HEK293 (cell line): ENCODE results near the gene SHC4.

Source experiments
- CTCF ChIA-PET: fragments of 350-600 bp; formaldehyde crosslinking; extraction: SDS; loops from one replicate; lab custom pipeline; 2021; ENCODE audit warnings: antibody characterized with exemption; lab: Yijun Ruan, JAX
- POLR2A ChIA-PET: fragments of 300-600 bp; formaldehyde crosslinking; extraction: SDS; loops from one replicate; lab custom pipeline; 2020; ENCODE audit warnings: antibody characterized with exemption, inconsistent platforms; lab: Yijun Ruan, JAX
- H3K27ac ChIP-seq: fragments of 200-500 bp; sonication (Bioruptor generic); 2 replicates; pipeline ENCODE4 v1.5.1; 2014; ENCODE audit warnings: low read depth, low read length, control low read depth, inconsistent platforms; ENCODE audit errors: extremely low read depth
- H3K36me3 ChIP-seq, 2 experiments: fragments of 200-500 bp in 1 of 2; sonication (Bioruptor generic) in 1 of 2; 1 replicate in 1 of 2; 2 replicates in 1 of 2; pipeline ENCODE4 v1.5.1; 2014 to 2017; ENCODE audit warnings: inconsistent platforms in 2 of 2, low read length in 2 of 2; ENCODE audit not compliant: control insufficient read depth in 2 of 2, insufficient read depth in 1 of 2
- H3K4me1 ChIP-seq: fragments of 200-500 bp; sonication (Bioruptor generic); 2 replicates; pipeline ENCODE4 v1.5.1; 2014; ENCODE audit warnings: mild to moderate bottlenecking, low read length, inconsistent platforms; ENCODE audit not compliant: control insufficient read depth, insufficient read depth
- H3K4me3 ChIP-seq: 2 replicates; pipeline ENCODE4 v1.5.1; 2011; ENCODE audit warnings: low read depth, mild to moderate bottlenecking, control low read depth, low read length, moderate library complexity
- H3K9me3 ChIP-seq: fragments of 200-500 bp; sonication (Bioruptor generic); 2 replicates; pipeline ENCODE4 v1.5.1; 2014; ENCODE audit warnings: low read depth, low read length, inconsistent platforms; ENCODE audit not compliant: control insufficient read depth, insufficient read depth
- BCL6B ChIP-seq: fragments of 450-650 bp; formaldehyde crosslinking; IDR thresholded peaks from 2 replicates; pipeline ENCODE4 v1.5.1; 2017; ENCODE audit warnings: missing biosample characterization, missing genetic modification characterization
- FEZF1 ChIP-seq: fragments of 450-650 bp; formaldehyde crosslinking; IDR thresholded peaks from 2 replicates; pipeline ENCODE4 v1.5.1; 2016; ENCODE audit warnings: missing biosample characterization, missing genetic modification characterization
- PRDM6 ChIP-seq: fragments of 450-650 bp; formaldehyde crosslinking; IDR thresholded peaks from 2 replicates; pipeline ENCODE4 v1.5.1; 2017; ENCODE audit warnings: missing biosample characterization, missing genetic modification characterization
- SCRT1 ChIP-seq: fragments of 450-650 bp; formaldehyde crosslinking; IDR thresholded peaks from 2 replicates; pipeline ENCODE4 v1.5.1; 2016; ENCODE audit warnings: missing biosample characterization, missing genetic modification characterization, borderline replicate concordance
- ZBTB44 ChIP-seq: fragments of 450-650 bp; IDR thresholded peaks from 2 replicates; pipeline ENCODE4 v1.5.1; 2018; ENCODE audit warnings: missing biosample characterization, mild to moderate bottlenecking, missing genetic modification characterization
- ZNF26 ChIP-seq: fragments of 450-650 bp; formaldehyde crosslinking; IDR thresholded peaks from 2 replicates; pipeline ENCODE4 v1.5.1; 2016; ENCODE audit warnings: missing biosample characterization, missing genetic modification characterization
- ZNF266 ChIP-seq: fragments of 450-650 bp; formaldehyde crosslinking; IDR thresholded peaks from 2 replicates; pipeline ENCODE4 v1.5.1; 2016; ENCODE audit warnings: missing biosample characterization, missing genetic modification characterization, low read depth
- ZNF433 ChIP-seq: fragments of 450-650 bp; formaldehyde crosslinking; IDR thresholded peaks from 2 replicates; pipeline ENCODE4 v1.5.1; 2016; ENCODE audit warnings: missing biosample characterization, missing genetic modification characterization, low read depth
- ZNF549 ChIP-seq: fragments of 450-650 bp; IDR thresholded peaks from 2 replicates; pipeline ENCODE4 v1.5.1; 2018; ENCODE audit warnings: missing biosample characterization, missing genetic modification characterization, mild to moderate bottlenecking, inconsistent platforms, moderate library complexity
- ZNF639 ChIP-seq: fragments of 450-650 bp; formaldehyde crosslinking; IDR thresholded peaks from 2 replicates; pipeline ENCODE4 v1.5.1; 2016; ENCODE audit warnings: missing biosample characterization, missing genetic modification characterization
- ZNF664 ChIP-seq: fragments of 450-650 bp; formaldehyde crosslinking; IDR thresholded peaks from 2 replicates; pipeline ENCODE4 v1.5.1; 2016; ENCODE audit warnings: missing biosample characterization, missing genetic modification characterization
- ZSCAN30 ChIP-seq: fragments of 450-650 bp; IDR thresholded peaks from 2 replicates; pipeline ENCODE4 v1.5.1; 2018; ENCODE audit warnings: missing biosample characterization, mild to moderate bottlenecking, missing genetic modification characterization, moderate library complexity

The SHC4 gene

GRCh38 chr15:48777645-48778330 lies 185.9 kb downstream of the SHC4 start:
- TF ChIP-seq ZNF433 (no peak), SCRT1 (tag by site-specific recombination) (peak; percentile 41; the same call in 1 of the 2 replicates), FEZF1 (tag by site-specific recombination) (peak; percentile 91), PRDM6 (tag by site-specific recombination) (peak; percentile 34; the same call in 1 of the 2 replicates), ZSCAN30 (0 out of 2 replicates have a peak, but pooled peaks have one; percentile 16), ZBTB44 (tag by site-specific recombination) (peak; percentile 80), ZNF549 (tag by site-specific recombination) (peak; percentile 57; the same call in 1 of the 2 replicates), ZNF266 (tag by site-specific recombination) (no peak)
- no peak overlapping the region for H3K4me3 ChIP-seq
- POLR2A ChIA-PET = no interaction called here
- no peak overlapping the region for H3K27ac ChIP-seq
- peaks cover 0 to 25% of the 10 kb centered on the region in 2 experiments; a peak in 1 of 3 replicates for H3K36me3 ChIP-seq
- no peaks in the 10 kb centered on the region for H3K4me1 ChIP-seq
- no peaks in the 10 kb centered on the region for H3K9me3 ChIP-seq
- CTCF ChIA-PET = no interaction called here

GRCh38 chr15:48775546-48775945 lies 188.2 kb downstream of the SHC4 start:
- Histone ChIP-seq H3K27ac (no peak overlapping the region), H3K4me1 (no peaks in the 10 kb centered on the region), H3K4me3 (no peak overlapping the region)
- ChIA-PET POLR2A (no interaction called here), CTCF (interaction anchor here (0.6 to 0.7 kb wide), 2 partner anchors 451 to 1685 kb away, joined by 3 read pairs; no protein-coding TSS in a partner anchor)
- TF ChIP-seq ZNF639 (no peak), ZNF664 (tag by site-specific recombination) (0 out of 2 replicates have a peak, but pooled peaks have one; percentile 73)
- TF ChIP-seq, all 188 proteins: peak for 1
- H3K9me3 ChIP-seq = no peaks in the 10 kb centered on the region
- peaks cover 6 to 18% of the 10 kb centered on the region in 2 experiments for H3K36me3 ChIP-seq

GRCh38 chr15:48774484-48774883 lies 189.2 kb downstream of the SHC4 start:
- ChIA-PET POLR2A (no interaction called here), CTCF (no interaction called here)
- TF ChIP-seq BCL6B (tag by site-specific recombination) = no peak
- peak; percentile 78 for TF ChIP-seq ZNF26
- Histone ChIP-seq H3K4me3 (no peak overlapping the region), H3K4me1 (no peaks in the 10 kb centered on the region), H3K27ac (no peak overlapping the region), H3K9me3 (no peaks in the 10 kb centered on the region), H3K36me3 (peaks cover 12 to 23% of the 10 kb centered on the region in 2 experiments)
